Peyer's patch (tissue), 4 donors: Measurements from ENCODE around the gene GNG4.

Source experiments
- CTCF ChIP-seq, 6 experiments: fragments of 450-650 bp in 4 of 6; fragments of 200-600 bp in 2 of 6; sonication (generic) in 1 of 6; IDR thresholded peaks; one replicate each; pipeline ENCODE4 v1.5.1; 2017 to 2019; ENCODE audit warnings: antibody characterized with exemption in 6 of 6, mild to moderate bottlenecking in 3 of 6, moderate library complexity in 1 of 6
- POLR2A ChIP-seq, 2 donors: fragments of 450-650 bp; IDR thresholded peaks; one replicate each; pipeline ENCODE4 v1.5.1; 2017; ENCODE audit warnings: antibody characterized with exemption in 2 of 2, mild to moderate bottlenecking in 2 of 2, moderate library complexity in 2 of 2

- no peak for TF ChIP-seq CTCF (IDR thresholded peaks at IDR 0.05)
- no peak for TF ChIP-seq POLR2A (IDR thresholded peaks at IDR 0.05)
Measured at GRCh38 chr1:235503403-235504121, 146.0 kb downstream of the GNG4 start.
